ENCODE results near the gene GRIN2B. TPM values are rescaled to one million over a fixed set of nuclear protein-coding genes. Genes with fewer than 3 reads are reported as not detected.

GRIN2B gene
- total and polyA plus RNA-seq, 2 donors (not counting 1 experiment from before 2014, with no cell fraction given): under 0.01 TPM; not detected in 1

- Histone ChIP-seq H3K4me3 (replicated peaks in 1 of 4; ENCODE audit: control extremely low read depth in 1 of 4, insufficient read depth in 1 of 4, low read depth in 3 of 4, low read length in 4 of 4) (no peak overlapping the region), H3K4me2 (ENCODE audit: extremely low read depth, insufficient read depth, low read length) (no peak overlapping the region), H3K27ac (ENCODE audit: insufficient read depth, low read length) (no peak overlapping the region), H4K20me1 (ENCODE audit: control insufficient read depth, extremely low read depth, insufficient read depth, low read length) (no peaks in the 10 kb centered on the region), H3K79me2 (ENCODE audit: control insufficient read depth, insufficient read depth, low read length) (no peaks in the 10 kb centered on the region), H3K9me3 (ENCODE audit: control insufficient read depth, insufficient read depth, low read depth, low read length) (no peaks in the 10 kb centered on the region), H3K36me3 (ENCODE audit: control insufficient read depth, insufficient read depth, low read length) (no peaks in the 10 kb centered on the region), H2AFZ (ENCODE audit: low read length) (no peak overlapping the region), H3K4me1 (ENCODE audit: control insufficient read depth, extremely low read depth, insufficient read depth, low read length) (no peaks in the 10 kb centered on the region), H3K9ac (ENCODE audit: insufficient read depth, low read length) (no peak overlapping the region), H3K27me3 (ENCODE audit: control insufficient read depth, insufficient read depth, low read length) (peaks cover 3% of the 10 kb centered on the region)
- no peak for DNase-seq (ENCODE audit: low read depth in 2 of 2)
- TF ChIP-seq EZH2 (IDR thresholded peaks at IDR 0.05; ENCODE audit: low read length, missing control alignments) (no peak), CTCF (conservative IDR thresholded peaks at IDR 0.05 in 1 of 2, IDR thresholded peaks at IDR 0.05 in 1 of 2; ENCODE audit: low read depth in 1 of 2, low read length in 2 of 2) (no peak)
Measured at GRCh38 chr12:13937735-13938134, 43.7 kb downstream of the GRIN2B start.

DNA sequence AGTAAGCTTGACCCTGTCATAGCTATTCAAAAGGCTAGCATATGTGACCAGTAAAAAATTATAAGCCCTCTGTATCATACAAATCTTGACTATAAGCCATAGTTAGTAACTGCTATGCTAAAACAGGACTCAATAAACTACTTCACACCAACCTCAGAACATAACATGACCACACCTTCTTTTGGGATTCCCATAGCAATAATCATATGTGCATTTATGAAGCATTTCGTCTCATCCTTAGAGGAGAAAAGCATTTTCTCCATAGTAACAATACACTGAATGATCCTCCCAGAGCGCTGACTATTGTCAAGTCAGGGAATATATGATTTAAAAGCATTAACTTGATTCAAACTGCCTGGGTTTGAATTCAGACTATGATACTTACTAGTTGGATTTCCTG is 46.2 kb downstream of the GRIN2B start:
- DNase-seq (ENCODE audit: low read depth in 2 of 2): no peak
- no peak overlapping the region for H3K9ac ChIP-seq (ENCODE audit: insufficient read depth, low read length)
- H3K27ac ChIP-seq (ENCODE audit: insufficient read depth, low read length): no peak overlapping the region
- H4K20me1 ChIP-seq (ENCODE audit: control insufficient read depth, extremely low read depth, insufficient read depth, low read length): no peaks in the 10 kb centered on the region
- H3K4me1 ChIP-seq (ENCODE audit: control insufficient read depth, extremely low read depth, insufficient read depth, low read length): no peaks in the 10 kb centered on the region
- no peaks in the 10 kb centered on the region for H3K36me3 ChIP-seq (ENCODE audit: control insufficient read depth, insufficient read depth, low read length)
- H3K4me3 ChIP-seq (replicated peaks in 1 of 4; ENCODE audit: control extremely low read depth in 1 of 4, insufficient read depth in 1 of 4, low read depth in 3 of 4, low read length in 4 of 4): no peak overlapping the region
- no peaks in the 10 kb centered on the region for H3K9me3 ChIP-seq (ENCODE audit: control insufficient read depth, insufficient read depth, low read depth, low read length)
- no peaks in the 10 kb centered on the region for H3K79me2 ChIP-seq (ENCODE audit: control insufficient read depth, insufficient read depth, low read length)
- no peak for TF ChIP-seq EZH2 (IDR thresholded peaks at IDR 0.05; ENCODE audit: low read length, missing control alignments)
- TF ChIP-seq CTCF (conservative IDR thresholded peaks at IDR 0.05 in 1 of 2, IDR thresholded peaks at IDR 0.05 in 1 of 2; ENCODE audit: low read depth in 1 of 2, low read length in 2 of 2): no peak
- H3K27me3 ChIP-seq (ENCODE audit: control insufficient read depth, insufficient read depth, low read length): no peaks in the 10 kb centered on the region
- H2AFZ ChIP-seq (ENCODE audit: low read length): no peak overlapping the region
- H3K4me2 ChIP-seq (ENCODE audit: extremely low read depth, insufficient read depth, low read length): no peak overlapping the region

Data from fibroblast of lung (primary cell).